HG03064 (cell line): Measurements from ENCODE around the gene SELENOO.

ENCODE experiments used
- ATAC-seq: cut with Tn5 transposase; IDR thresholded peaks from one replicate; pipeline ENCODE4 v1.9.1; 2021; ENCODE audit warnings: low read depth; ENCODE audit not compliant: unreplicated experiment

Gene SELENOO

GRCh38 chr22:50215297-50216054 lies 14.7 kb downstream of the SELENOO start:
- ATAC-seq = no peak

- ATAC-seq = no peak
Observed at GRCh38 chr22:50216055-50216683, 15.4 kb downstream of the SELENOO start.

GRCh38 chr22:50216684-50217520 lies 16.1 kb downstream of the SELENOO start:
- no peak for ATAC-seq

DNA sequence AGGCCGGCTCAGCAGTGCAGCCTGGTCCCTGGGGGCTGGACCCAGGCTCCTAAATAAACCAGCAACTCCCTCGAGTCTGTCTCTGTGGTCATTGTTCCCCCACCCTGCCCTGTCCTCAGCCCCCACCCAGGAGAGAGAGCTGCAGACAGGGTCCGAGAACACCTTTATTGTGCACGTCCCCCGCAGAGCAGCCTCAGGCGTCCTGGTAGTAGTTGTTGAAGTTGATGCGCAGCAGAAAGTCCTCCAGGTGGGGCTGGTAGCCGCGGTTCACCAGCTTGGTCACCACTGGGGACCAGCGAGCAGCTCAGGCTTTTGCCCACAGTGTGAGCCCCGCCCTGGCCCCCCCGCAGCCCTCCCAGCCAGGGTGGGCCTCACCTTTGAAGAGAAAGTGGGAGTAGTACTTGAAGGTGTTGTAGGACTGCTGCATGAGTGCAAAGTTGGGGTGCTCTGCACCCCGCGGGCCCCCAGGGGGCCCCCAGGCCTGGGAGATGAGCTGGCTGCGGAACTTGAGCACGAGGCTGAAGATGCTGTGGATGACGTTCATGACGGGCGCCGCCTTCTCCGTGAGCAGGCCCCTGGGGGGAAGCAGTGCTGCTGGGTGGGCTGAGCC lies 16.8 kb downstream of the SELENOO start:
- no peak for ATAC-seq

- ATAC-seq = no peak
Observed at GRCh38 chr22:50218153-50218995, 17.6 kb downstream of the SELENOO start.

- ATAC-seq = no peak
Observed at GRCh38 chr22:50218996-50219727, 18.4 kb downstream of the SELENOO start.

DNA sequence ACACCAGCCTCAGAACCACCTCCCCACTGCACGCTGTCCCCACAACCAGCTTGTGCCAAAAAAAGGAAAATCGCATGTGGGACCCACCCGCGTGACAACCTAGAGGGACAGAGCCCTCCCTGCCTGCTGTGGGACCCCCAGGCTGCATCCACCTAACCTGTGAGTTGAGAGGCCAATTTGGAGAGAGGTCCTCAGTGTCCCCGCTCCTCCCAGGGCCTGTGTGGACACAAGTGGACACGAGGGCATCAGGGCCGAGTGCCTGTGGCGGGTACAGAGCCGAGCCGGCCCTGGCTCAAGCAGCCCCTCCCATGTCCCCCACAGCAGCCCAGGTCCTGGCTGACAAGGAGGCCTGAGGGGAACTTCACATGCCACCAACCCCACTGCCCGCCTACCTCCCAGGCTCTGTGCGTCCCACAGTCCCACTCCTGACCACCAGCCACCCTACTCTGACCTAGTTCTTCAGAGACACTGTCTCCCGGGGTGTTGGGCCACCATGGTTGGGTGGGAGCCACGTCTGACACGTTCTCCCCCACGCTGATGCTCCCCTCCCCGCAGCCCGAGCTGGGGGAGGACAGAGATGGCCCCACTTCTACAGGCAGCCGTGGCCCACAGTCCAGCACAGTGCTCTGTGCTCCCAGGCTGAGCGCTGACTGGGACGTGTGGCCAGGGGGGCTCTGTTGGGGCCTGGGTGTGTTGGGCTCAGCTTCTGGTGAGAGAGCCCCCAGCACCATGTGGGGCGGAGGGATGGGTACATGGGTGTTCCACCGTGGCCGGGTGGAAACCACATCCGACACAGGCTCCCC lies 19.2 kb downstream of the SELENOO start:
- ATAC-seq = no peak

- ATAC-seq = no peak
Observed at GRCh38 chr22:50220603-50221409, 20.0 kb downstream of the SELENOO start.

DNA sequence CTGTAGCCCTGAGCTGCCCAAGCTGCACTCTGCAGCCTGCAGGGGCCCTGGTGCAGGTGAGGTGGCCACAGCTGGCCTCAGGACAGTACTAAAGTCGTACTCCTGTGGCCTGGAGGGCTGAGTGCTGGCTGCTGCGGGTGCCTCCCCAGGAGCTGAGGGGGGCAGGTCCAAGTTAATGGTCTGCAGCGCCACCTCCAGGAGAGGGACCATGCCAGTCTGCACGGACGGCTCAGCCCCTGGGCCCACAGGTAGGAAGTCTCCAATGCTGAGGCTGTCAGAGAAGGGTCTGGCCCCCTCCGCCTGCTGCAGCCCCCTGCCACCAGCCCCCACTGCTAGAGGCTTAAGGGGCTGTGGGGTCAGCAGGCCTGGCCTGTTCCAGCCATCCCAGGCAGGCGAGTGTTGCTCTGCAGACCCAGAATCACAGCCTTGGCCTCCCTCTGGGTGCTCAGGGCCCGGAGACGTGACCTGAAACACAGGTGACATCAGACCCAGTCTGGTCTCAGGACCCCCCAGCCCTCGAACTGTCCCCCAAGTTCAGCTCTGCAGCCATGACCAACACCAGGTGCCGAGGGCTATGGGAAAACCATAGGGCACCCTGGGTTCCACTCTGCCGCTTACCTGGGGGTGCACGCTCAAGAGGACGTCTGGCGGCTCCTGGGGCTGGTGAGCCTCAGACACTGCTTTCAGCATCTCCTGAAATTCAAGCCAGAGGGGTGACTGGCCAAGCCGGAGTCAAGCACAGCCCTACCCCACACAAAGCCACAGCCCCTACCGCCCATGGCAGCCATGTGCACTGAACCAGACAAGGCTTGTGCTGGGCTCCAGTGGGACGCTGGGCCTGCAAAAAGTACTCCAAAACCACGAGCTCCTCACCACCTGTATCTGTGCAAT lies 20.8 kb downstream of the SELENOO start:
- ATAC-seq = no peak

DNA sequence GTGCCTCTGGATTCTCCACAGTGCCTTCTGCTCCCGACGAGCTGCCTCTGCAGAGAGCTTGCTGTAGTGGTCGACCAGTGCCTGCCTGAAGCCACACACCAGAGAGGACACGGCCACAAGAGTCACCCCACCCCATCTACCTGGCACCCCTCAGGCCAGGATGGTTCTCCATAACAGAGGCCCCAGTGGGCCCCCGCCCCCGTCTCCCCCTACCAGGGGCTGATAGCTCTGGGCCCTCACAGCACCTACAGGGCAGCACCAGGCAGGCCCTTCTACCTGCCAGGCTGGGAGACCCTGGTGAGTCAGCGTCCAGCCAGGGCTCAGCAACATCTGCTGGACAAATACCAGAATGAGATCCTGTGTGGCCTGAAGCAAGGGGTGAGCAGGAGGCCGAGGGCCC lies 21.7 kb downstream of the SELENOO start:
- no peak for ATAC-seq

DNA sequence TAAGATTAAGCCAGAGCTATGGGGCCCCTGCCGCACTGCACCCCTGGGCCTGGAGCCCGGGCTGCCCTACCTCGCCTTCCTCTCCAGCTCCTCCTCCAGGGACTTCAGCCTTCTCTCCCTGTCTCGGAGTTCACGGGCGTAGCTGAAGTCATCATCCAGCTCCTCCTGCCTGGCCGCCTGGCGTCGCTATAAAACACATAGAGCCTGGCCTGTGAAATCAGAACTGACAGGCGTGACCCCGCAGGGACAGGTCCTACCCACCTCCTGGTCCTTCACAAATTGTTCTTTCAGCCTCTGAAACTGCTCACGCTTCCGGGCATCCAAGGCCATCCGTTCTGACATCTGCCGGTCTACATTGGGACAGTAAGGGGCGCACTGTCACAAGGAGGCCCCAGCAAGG lies 23.3 kb downstream of the SELENOO start:
- ATAC-seq = no peak

GRCh38 chr22:50225200-50225969 lies 24.6 kb downstream of the SELENOO start:
- ATAC-seq = no peak

DNA sequence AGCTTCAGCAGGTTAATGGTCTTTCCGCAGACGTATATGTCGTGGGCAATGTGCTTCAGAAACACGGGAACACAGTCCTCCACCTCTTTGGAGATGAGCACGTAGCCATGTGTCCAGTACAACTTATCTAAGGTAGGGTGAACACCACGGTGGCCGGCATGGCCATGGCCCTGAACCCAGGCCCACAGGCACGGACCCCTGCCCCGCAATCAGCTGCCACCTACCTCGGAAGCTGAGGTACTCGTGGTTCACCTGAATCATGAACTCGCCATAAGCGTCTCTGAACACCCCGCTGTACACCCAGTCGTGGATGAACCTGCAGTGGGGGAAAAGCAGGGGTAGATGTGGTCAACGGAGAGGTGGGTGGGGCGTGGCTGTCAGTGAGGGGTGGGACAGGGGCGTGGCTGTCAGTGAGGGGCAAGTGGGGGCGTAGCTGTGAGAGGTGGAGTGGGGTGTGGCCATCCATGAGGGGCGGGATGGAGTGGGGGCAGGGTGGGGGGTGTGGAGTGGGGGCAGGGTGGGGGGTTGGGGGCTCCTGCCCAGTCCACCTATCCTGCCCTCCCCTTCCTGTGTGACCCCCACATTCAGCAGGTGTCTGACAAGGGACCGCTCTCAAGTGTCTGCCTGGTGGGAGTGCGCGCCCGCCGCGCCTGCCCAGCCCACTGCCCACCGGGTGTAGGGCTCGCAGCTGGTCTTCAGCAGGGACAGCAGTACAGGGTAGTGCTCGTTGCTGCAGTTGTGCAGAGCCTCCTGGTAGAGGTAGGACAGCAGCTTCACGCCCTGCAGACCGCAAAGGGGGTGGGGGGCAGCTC lies 25.5 kb downstream of the SELENOO start:
- ATAC-seq = no peak

DNA sequence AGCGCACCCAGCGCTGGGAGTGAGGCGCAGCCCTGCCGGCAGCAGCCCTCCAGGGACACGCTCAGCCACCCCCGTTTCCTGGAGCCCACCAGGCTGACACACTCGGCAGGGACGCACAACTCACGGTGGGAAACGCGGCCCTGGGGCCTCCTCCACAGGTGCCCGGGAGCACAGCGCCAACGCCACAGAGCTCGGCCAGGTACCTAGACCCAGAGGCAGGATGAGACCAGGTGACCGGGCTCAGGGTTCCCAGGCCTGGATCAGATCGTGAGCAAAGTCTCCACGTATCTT lies 26.0 kb downstream of the SELENOO start:
- ATAC-seq = no peak

- no peak for ATAC-seq
Observed at GRCh38 chr22:50227579-50228215, 26.9 kb downstream of the SELENOO start.
